NT2/D1 (cell line): ENCODE data around the gene RUVBL2.

Experiments
- SUZ12 ChIP-seq: IDR thresholded peaks from 2 replicates; pipeline ENCODE4 v1.6.1; 2011; ENCODE audit not compliant: insufficient read length, insufficient read depth; ENCODE audit errors: extremely low read depth
- YY1 ChIP-seq: IDR thresholded peaks from 2 replicates; pipeline ENCODE4 v1.6.1; 2011; ENCODE audit not compliant: insufficient read length, insufficient read depth
- ZNF274 ChIP-seq: IDR thresholded peaks from 2 replicates; pipeline ENCODE4 v1.6.1; 2011; ENCODE audit warnings: mild to moderate bottlenecking, low read depth, low read length

- TF ChIP-seq ZNF274, result no peak
- TF ChIP-seq YY1, result no peak
- no peak for TF ChIP-seq SUZ12
Observed at GRCh38 chr19:48946463-48947257, 47.0 kb upstream of the RUVBL2 start.
